Measurements from ENCODE around the gene DAZAP2. TPM values are rescaled to one million over a fixed set of nuclear protein-coding genes. Genes with fewer than 3 reads are reported as not detected.

Gene DAZAP2
- total and polyA plus RNA-seq, 9 of the 15 experiments (the other 6 are each of a cell fraction or from before 2014, with no cell fraction given), result 116 to 668 (median 227) TPM

GRCh38 chr12:51270067-51270950 is 31.7 kb downstream of the DAZAP2 start, which contains the start of gene SMAGP (continued):
- TF ChIP-seq CBFA2T3 (IDR thresholded peaks at IDR 0.05) (no peak), HOXB6 (CRISPR knock-in tag; IDR thresholded peaks at IDR 0.05; ENCODE audit: borderline replicate concordance) (no peak), CTCFL (IDR thresholded peaks at IDR 0.05; ENCODE audit: borderline replicate concordance, insufficient read depth, low read depth, low read length, poor library complexity, severe bottlenecking) (no peak), ZNF217 (CRISPR knock-in tag; IDR thresholded peaks at IDR 0.05) (no peak), SMARCC2 (IDR thresholded peaks at IDR 0.05; ENCODE audit: low read depth) (no peak), RCOR1 (IDR thresholded peaks at IDR 0.05; ENCODE audit: borderline replicate concordance in 1 of 2, low read depth in 2 of 2, low read length in 2 of 2) (0 out of 4 replicates have a peak, but pooled peaks of 1 of the 2 experiments have one; percentile 23), TCF3 (CRISPR knock-in tag; IDR thresholded peaks at IDR 0.05) (no peak), ETS1 (conservative IDR thresholded peaks at IDR 0.05; ENCODE audit: control insufficient read depth, low read depth, low read length) (0 out of 2 replicates have a peak, but pooled peaks have one; percentile 12), CHD7 (IDR thresholded peaks at IDR 0.05; ENCODE audit: low read depth, low read length) (no peak), ZNF224 (CRISPR knock-in tag; IDR thresholded peaks at IDR 0.05) (no peak), PML (IDR thresholded peaks at IDR 0.05; ENCODE audit: low read length) (no peak)

Data from K562 (cell line).